Activated naive CD4-positive, alpha-beta T cell treated with anti-CD3 and anti-CD28 coated beads, Interleukin-2, amount 50 U/mL, for 72 hours (primary cell): ENCODE results near the gene ZNF892. TPM values are rescaled to one million over a fixed set of nuclear protein-coding genes. Genes with fewer than 3 reads are reported as not detected.
"Not testable (repeated sequence)": the region's sequence is repeated elsewhere in the genome, so short reads cannot be mapped to it uniquely, and the experiment has no call there.

Experiments
- ATAC-seq, 2 donors: fragments of 150-1000 bp; cut with Tn5 transposase; 2 replicates each; pipeline ENCODE4 v1.10.0; 2021; ENCODE audit warnings: mild to moderate bottlenecking in 2 of 2, moderate library complexity in 2 of 2
- DNase-seq, 2 donors: peaks; one replicate each; pipeline ENCODE4 v3.0.0; 2021 to 2022; ENCODE audit warnings: low spot score in 2 of 2
- H3K27ac Mint-ChIP-seq, 2 donors: one replicate each; pipeline ENCODE4 v1.8.0; 2022; ENCODE audit warnings: mild to moderate bottlenecking in 2 of 2, mixed read lengths in 2 of 2
- H3K36me3 Mint-ChIP-seq, 2 donors: one replicate each; pipeline ENCODE4 v1.8.0; 2022; ENCODE audit warnings: mixed read lengths in 2 of 2
- H3K9me3 Mint-ChIP-seq, 2 donors: one replicate each; pipeline ENCODE4 v1.8.0; 2022; ENCODE audit warnings: mixed read lengths in 2 of 2
- total RNA-seq, 2 donors: library from RNA; stranded (reverse); gene quantifications; one replicate each; pipeline ENCODE4 v1.2.3, GENCODE V29; 2022

Gene ZNF892
- 1 to 10 TPM; 3.6 to 3.9 TPM for total RNA-seq

DNA sequence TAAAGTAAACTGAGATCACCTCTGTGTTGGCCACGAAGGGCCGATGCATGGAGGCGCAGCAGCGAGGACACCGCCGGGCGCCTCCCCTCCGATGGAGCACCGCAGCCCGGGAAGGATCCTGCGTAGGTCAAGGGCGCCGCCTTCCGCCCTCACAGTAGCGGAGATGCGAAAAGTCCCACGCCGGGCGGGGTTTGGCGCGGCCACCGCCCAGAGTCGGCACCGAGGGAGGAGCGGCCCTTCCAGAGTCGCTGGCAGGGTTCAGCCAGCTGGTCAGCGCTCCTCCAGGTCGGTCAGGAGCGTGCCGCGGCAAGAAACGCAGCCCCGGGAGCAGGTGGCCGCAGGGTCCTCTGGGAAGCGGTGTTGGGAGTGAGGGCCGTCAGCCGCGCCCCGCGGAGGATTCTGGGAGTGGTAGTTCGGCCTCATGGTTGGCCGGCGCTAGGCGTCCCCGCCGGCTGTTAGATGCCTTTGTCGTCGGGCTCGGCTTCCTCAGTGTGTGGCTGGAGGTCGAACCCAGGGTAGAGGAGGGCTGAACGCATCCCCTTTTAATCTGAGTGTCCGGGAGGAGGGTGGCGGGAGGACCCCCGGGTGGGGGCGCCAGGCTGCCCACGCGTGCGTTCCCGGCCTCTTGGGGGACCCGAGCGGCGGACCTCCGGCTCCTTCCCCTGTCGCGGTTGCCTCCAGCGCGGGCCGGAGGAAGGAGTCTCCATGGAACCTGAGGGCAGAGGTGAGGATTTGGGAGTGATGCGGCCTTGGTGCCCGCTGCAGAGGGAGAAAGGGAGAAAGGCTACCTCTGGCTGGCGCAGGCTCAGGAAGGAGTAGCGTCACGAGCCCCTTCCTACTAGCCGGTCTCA lies at the start of gene ZNF892:
Gene ZNF892 (plus strand): TSS at position 411 of the 851 bp plus-strand sequence. CDS start 295 bp downstream, at position 706.
- DNase-seq = peak; percentile 80 to 84
- H3K36me3 Mint-ChIP-seq = peaks cover 32 to 44% of the 10 kb centered on the region in 2 donors
- H3K27ac Mint-ChIP-seq = peak within 1 kb of the TSS; percentile 30 to 87
- H3K9me3 Mint-ChIP-seq = peaks cover 10 to 18% of the 10 kb centered on the region in 2 donors
- ATAC-seq = peak; percentile 94 to 97

DNA sequence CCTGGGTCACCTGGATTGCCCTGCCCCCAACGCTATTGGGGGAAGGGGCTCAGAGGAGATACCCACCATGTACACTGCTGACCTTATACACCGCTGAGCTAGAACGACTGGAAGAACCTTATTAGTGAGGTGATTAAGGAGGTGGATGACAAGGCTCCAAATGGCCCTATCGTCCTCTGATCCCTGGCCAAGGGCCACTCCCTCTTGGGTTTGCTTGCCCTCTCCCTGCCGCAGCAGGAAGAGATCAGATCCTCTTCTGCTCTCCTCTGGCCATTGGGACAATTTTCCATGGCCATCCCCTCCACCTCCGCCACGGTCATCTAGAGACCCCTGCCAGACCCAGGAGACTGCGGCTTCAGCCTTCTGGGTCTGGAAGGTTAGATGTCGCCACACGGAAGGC lies 48.9 kb upstream of the ZNF892 start:
- Mint-ChIP-seq H3K36me3 (peaks cover 42 to 45% of the 10 kb centered on the region in 2 donors), H3K9me3 (peaks cover 15 to 31% of the 10 kb centered on the region in 2 donors), H3K27ac (no peak overlapping the region)
- no peak for DNase-seq
- ATAC-seq = no peak

DNA sequence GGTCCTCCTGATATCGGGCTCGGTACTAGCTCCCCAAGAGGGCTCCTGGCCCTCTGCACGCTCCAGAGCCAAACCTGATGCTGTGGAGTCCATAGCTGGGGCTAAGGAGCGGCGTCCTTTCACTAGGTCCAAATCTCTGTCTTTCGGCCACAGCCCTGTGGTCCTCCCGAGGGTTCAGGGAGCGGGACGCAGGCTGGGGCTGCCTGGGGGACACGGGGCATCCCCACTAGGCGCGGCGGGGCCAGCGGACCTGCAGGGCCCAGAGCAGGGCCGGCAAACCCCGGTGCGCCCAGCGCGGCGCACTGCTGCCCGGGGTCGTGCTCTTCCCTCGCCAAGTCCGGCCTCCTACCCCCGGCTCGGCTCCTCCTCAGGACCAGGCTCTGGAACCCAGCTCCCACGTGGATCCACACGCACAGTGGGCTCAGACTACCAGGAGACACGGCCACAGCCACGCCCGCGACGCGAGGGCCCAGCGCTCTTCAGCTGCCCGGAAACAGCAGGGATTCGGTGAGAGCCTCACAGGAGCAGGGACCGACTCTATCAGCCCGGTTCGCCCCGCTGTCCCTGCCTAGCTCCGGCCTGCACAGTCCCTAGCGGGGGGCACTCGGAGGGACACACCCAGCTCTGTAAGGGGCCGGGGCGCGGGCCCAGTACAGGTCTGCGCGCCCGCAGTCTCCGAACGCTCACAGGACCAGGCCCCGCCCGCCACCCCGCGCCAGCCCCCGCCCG lies 48.3 kb upstream of the ZNF892 start:
- DNase-seq (peak in 1 of 2 donors; percentile 26), ATAC-seq (peak; percentile 72 to 81)
- no peak overlapping the region for H3K27ac Mint-ChIP-seq
- peaks cover 14 to 30% of the 10 kb centered on the region in 2 donors for H3K9me3 Mint-ChIP-seq
- peaks cover 38 to 41% of the 10 kb centered on the region in 2 donors for H3K36me3 Mint-ChIP-seq

DNA sequence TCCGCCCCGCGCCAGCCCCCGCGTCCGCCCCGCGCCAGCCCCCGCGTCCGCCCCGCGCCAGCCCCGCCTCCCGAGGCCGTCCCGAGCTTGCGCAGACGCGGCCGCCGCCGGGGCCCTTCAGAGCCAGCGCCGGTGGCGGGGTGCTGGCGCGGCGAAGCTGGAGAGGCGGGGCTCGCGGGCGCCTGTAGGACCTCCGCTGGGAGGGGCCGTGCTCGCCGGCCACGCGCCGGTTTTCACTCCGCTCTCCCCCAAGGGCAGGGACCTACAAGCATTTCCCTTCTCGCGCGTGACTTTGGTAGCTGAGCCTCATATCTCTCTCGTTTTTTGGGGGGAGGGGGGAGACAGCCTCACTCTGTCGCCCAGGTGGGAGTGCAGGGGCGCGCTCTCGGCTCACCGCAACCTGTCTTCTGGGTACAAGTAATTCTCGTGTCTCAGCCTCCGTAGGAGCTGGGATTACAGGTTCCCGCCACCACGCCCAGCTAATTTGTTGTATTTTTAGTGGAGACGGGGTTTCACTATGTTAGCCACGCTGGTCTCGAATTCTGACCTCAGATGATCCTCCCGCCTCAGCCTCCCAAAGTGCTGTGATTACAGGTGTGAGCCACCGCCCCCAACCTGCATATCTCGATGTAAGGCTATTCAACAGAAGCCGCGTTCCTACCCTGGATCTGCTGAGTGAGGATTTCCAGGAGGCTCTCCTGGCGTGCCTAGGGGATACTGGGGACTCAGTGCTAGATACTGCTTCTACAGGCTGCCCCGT lies 47.5 kb upstream of the ZNF892 start, which contains the start of gene ZNF514:
Gene ZNF514 (minus strand): TSS at position 159 of the 760 bp plus-strand sequence. CDS start 6,595 bp downstream, outside the sequence.
- peak; percentile 93 to 95 for ATAC-seq
- peaks cover 35 to 41% of the 10 kb centered on the region in 2 donors for H3K36me3 Mint-ChIP-seq
- peak; percentile 74 to 76 for DNase-seq
- peak within 1 kb of the TSS; percentile 81 to 84 for H3K27ac Mint-ChIP-seq
- H3K9me3 Mint-ChIP-seq = peaks cover 13 to 24% of the 10 kb centered on the region in 2 donors

DNA sequence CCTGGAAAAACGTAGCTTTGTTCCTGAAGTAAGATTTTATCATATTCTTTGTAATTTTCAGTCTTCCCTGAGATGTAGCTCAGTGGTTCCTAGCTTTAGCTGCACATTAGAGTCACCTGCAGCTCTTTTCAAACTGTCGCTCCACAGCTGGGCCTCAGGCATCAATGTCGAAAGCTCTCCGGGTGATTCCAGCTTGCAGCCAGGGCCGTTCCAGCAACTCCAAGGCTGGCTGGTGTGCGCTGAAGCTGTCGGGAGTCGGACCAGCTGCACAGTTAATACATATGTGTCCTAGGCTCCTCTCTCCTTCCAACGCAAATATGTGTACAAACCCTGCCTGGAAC lies 42.3 kb upstream of the ZNF892 start:
- ATAC-seq = peak in 1 of 2 donors; percentile 2
- peaks cover 3 to 9% of the 10 kb centered on the region in 2 donors for H3K9me3 Mint-ChIP-seq

DNA sequence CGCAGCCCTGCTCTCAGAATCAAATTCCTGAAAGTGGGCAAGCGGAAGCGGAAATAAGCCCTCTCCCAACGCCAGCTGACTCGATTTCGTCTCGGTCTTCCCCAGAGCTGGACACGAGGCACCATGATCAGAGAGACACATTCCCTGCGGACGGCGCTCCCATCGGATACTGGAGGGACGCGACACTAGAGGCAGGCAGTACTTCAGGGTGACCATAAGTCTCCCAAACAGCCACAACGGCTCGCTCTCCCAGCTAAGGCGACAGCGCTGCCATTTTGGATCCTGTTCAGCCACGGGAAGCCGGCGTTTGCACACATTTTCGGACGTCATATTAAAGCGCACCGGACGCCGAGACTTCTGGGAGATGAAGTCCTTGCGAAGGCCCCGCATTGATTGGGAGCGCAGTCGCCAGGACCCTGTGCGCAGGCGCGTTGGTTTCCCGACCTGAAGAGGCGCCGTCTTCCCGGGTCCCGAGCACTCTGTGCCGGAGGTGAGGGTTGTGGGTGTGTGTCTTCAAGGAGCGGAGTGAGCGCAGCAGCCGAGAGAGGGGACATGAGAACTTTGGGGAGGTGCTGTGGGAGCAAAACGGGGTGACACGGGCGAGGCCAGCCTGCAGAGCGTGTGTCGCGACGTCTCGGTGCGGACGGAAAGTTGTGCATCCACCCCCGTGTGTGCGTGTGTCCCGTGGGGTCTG lies 41.8 kb upstream of the ZNF892 start, which contains the start of gene ZNF2:
Gene ZNF2 (plus strand): TSS at position 439 of the 694 bp plus-strand sequence. CDS start 10,418 bp downstream, outside the sequence.
- peaks cover 3 to 9% of the 10 kb centered on the region in 2 donors for H3K9me3 Mint-ChIP-seq
- peak within 1 kb of the TSS; percentile 93 to 96 for H3K27ac Mint-ChIP-seq
- peak; percentile 97 to 98 for ATAC-seq
- peaks cover 24 to 41% of the 10 kb centered on the region in 2 donors for H3K36me3 Mint-ChIP-seq
- DNase-seq = peak; percentile 92 to 96

More for the DNA sequence above, 42.3 kb upstream of the ZNF892 start:
- H3K27ac Mint-ChIP-seq = peak overlapping the region; percentile 93 to 96
- DNase-seq = no peak
- peaks cover 28 to 41% of the 10 kb centered on the region in 2 donors for H3K36me3 Mint-ChIP-seq

DNA sequence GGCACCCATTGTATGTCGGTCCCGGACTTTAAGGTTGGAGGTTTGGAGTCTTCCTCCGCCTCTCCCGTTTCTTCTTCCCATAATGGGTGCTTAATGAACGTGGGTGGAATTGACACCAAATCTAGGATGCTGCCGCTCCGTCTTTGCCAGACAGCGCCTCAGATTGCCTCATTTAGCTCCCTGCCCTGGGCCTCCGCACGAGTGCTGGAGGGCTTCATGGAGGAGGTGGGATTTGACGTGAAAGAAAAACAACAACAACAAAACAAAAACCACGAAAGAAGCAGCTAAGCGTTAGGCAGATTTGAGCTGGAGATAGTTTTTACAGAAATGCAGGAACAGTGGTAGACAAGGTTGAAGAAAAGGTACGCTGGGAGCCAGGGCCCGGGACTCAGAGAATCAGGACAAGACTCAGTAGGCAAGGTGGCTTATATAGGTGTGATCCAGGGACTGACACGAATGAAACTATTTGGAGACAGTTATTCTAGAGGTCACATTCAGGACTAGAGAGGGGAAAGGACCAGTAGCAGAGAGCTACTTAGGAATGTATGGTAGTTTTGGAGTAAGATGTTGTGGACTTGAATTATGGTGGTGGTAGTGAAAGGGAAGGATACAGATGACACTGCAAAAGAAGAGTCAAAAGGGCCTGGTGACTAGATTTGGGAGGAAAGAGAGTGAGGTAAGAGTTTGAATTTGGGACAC lies 41.1 kb upstream of the ZNF892 start:
- ATAC-seq (peak in 1 of 2 donors; percentile 2), DNase-seq (no peak)
- Mint-ChIP-seq H3K27ac (peak overlapping the region; percentile 93 to 96), H3K9me3 (peaks cover 3 to 9% of the 10 kb centered on the region in 2 donors), H3K36me3 (peaks cover 24 to 41% of the 10 kb centered on the region in 2 donors)

DNA sequence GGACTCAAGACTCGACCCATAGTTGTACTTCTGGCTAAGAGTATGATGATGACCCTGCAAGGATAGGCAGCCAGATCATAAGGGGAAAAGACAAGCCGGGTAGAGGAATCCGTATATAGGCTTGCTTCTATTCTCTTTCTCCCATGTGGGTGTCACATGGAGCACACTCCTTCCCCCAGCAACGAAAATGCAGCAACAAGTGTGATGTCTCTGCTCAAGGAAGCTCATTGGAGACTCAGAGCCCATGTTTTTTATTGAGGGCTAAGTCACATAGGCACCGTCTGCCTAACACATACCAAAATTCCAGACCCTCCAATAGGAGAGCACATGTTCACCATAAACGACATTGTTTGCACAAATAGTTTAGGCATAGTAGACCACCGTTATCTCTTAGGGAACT lies 35.4 kb upstream of the ZNF892 start:
- ATAC-seq (no peak), DNase-seq (no peak)
- Mint-ChIP-seq H3K36me3 (peaks cover 11 to 20% of the 10 kb centered on the region in 2 donors), H3K9me3 (peaks cover 0 to under 1% of the 10 kb centered on the region in 2 donors), H3K27ac (no peak overlapping the region)

DNA sequence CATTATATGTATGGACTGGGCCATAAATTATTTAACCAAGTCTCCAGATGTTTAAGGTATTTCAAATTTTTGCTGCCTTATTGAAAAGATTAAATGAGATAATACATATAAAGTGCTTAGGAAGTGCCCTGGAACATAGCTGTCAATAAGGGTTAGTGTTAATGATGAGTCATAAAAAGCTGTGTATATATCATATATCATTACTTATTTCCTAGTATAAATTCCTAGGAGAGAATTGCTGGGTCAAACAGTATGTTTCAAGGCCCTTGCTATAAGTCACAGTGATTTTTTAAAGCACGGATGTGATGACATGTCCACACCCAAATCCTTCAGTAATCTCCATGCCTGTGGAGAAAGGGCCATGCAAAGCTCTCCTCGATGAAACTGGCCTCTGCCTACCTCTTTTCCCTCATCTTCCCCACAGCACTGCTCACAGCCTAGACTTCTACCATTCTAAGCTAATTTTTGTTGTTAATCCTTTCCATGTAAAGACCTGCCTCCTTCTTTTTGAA lies 33.2 kb upstream of the ZNF892 start:
- peaks cover 25 to 33% of the 10 kb centered on the region in 2 donors for H3K36me3 Mint-ChIP-seq
- H3K9me3 Mint-ChIP-seq = peaks cover 4 to 13% of the 10 kb centered on the region in 2 donors
- ATAC-seq = no peak
- no peak overlapping the region for H3K27ac Mint-ChIP-seq
- no peak for DNase-seq

DNA sequence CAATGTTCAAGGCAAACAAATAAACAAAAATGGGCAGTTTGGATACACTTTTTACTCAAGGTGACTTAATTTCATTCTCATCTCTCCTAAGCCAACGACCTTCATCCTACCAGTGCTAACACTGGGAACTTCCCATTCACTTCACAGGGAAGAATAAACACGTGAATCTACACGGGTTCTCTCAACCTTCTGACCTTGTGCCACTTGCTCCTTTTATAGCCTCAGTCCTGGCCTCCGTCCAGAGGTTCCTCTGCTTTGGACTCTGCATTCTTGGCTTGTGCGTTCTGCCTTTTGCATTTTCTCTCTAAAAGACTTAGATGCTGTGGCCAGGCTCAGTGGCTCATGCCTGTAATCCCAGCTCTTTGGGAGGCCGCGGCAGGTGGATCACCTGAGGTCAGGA lies 27.9 kb upstream of the ZNF892 start:
- H3K9me3 Mint-ChIP-seq = peaks cover 34 to 39% of the 10 kb centered on the region in 2 donors
- H3K27ac Mint-ChIP-seq = no peak overlapping the region
- peaks cover 75 to 78% of the 10 kb centered on the region in 2 donors for H3K36me3 Mint-ChIP-seq
- DNase-seq = no peak
- no peak for ATAC-seq

DNA sequence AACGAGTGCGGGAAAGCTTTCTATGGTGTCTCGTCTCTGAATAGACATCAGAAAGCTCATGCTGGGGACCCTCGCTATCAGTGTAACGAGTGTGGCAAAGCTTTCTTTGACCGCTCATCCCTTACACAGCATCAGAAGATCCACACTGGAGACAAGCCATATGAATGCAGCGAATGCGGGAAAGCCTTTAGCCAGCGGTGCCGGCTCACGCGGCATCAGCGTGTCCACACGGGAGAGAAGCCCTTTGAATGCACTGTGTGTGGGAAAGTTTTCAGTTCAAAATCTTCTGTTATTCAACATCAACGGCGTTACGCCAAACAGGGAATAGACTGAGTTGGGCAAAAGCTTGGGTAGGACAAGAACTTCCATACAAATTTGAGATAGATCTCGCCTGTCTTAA lies 25.5 kb upstream of the ZNF892 start:
- DNase-seq (no peak), ATAC-seq (no peak)
- Mint-ChIP-seq H3K9me3 (peaks cover 42 to 44% of the 10 kb centered on the region in 2 donors), H3K36me3 (peaks cover 66 to 72% of the 10 kb centered on the region in 2 donors), H3K27ac (no peak overlapping the region)

DNA sequence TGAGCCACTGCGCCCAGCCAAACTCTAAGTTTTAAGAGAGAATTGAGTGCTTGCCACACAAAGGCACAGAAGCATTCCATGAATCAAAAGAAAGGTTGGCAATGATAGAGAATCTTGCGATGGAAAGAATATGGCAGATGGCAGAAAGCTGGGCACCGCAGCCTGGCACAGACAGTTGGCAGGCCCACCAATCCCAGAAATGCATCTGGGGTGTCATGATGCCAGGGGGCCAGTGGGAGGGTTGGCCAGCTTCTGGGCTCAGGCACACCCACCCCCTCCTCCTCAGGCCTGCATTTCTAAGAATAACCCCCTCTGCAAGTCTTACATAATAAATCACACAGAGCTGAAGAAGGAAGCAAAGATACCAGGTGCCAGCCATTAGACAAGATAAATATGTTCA lies 22.1 kb upstream of the ZNF892 start:
- no peak for ATAC-seq
- no peak for DNase-seq
- Mint-ChIP-seq H3K27ac (no peak overlapping the region), H3K36me3 (peaks cover 39 to 40% of the 10 kb centered on the region in 2 donors), H3K9me3 (peaks cover 31 to 33% of the 10 kb centered on the region in 2 donors)

DNA sequence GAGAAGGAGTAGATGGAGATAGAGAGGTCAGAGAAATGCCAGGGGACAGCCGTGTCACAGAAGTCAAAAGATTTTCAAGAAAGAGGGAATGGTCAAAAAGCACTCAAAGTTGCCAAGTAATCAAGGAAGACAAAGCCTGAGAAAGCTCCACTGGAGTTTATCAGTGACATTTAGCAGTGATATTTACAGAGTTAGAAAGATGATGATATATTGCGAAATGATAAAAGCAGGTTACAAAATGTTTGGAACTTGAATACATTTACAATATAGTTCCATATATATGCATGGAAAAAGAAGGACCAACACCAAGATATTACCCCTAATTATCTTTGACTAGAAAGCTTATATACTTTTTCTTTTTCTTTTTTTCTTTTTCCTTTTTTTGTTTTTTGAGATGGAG lies 21.3 kb upstream of the ZNF892 start:
- Mint-ChIP-seq H3K9me3 (peaks cover 27% of the 10 kb centered on the region in 2 donors), H3K36me3 (peaks cover 32 to 33% of the 10 kb centered on the region in 2 donors), H3K27ac (no peak overlapping the region)
- DNase-seq (no peak), ATAC-seq (no peak)

DNA sequence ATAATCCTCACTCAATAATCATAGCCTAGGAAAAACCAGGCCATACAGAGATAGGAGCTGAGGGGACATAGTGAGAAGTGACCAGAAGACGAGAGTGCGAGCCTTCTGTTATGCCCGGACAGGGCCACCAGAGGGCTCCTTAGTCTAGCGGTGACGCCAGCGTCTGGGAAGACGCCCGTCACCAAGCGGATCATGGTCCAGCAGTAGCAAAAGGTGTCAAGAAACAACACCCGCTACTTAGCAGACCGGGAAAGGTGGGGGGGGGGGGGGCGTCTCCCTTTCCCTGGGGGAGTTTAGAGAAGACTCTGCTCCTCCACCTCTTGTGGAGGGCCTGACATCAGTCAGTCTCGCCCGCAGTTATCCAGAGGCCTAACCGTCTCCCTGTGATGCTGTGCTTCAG lies 14.4 kb upstream of the ZNF892 start:
- not testable (repeated sequence) for H3K27ac Mint-ChIP-seq, ATAC-seq, H3K36me3 Mint-ChIP-seq, H3K9me3 Mint-ChIP-seq
- DNase-seq = peak; percentile 30 to 59

DNA sequence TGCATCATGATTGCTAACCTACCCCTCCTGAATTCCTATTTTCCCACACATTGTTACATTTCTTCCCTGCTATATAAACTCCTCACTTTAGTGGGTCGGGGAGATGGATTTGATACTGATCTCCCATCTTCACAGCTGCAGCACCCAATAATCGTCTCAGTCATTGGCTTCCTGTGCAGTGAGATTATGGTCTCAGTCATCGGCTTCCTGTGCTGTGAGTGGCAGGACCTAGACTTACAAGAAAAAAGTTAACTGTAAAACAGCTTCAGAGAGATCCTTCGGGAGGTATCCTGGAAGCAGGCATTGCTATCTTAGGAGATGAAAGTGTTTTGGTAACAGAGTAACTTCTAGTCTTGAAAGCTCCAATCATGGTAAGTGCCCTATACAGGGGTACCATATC lies 3.4 kb upstream of the ZNF892 start:
- no peak overlapping the region for H3K27ac Mint-ChIP-seq
- DNase-seq (no peak), ATAC-seq (no peak)
- H3K36me3 Mint-ChIP-seq = peaks cover 5 to 12% of the 10 kb centered on the region in 2 donors
- peaks cover 0 to 4% of the 10 kb centered on the region in 2 donors for H3K9me3 Mint-ChIP-seq
